ENCODE results near the gene PGAM1. TPM values are rescaled to one million over a fixed set of nuclear protein-coding genes. Genes with fewer than 3 reads are reported as not detected.
A peak's percentile ranks its signal among the peaks of the same experiment; 100 is the strongest.
"Not testable (repeated sequence)": the region's sequence is repeated elsewhere in the genome, so short reads cannot be mapped to it uniquely, and the experiment has no call there.

PGAM1 gene
- polyA plus RNA-seq, 3 donors: 163 to 177 (median 174) TPM

DNA sequence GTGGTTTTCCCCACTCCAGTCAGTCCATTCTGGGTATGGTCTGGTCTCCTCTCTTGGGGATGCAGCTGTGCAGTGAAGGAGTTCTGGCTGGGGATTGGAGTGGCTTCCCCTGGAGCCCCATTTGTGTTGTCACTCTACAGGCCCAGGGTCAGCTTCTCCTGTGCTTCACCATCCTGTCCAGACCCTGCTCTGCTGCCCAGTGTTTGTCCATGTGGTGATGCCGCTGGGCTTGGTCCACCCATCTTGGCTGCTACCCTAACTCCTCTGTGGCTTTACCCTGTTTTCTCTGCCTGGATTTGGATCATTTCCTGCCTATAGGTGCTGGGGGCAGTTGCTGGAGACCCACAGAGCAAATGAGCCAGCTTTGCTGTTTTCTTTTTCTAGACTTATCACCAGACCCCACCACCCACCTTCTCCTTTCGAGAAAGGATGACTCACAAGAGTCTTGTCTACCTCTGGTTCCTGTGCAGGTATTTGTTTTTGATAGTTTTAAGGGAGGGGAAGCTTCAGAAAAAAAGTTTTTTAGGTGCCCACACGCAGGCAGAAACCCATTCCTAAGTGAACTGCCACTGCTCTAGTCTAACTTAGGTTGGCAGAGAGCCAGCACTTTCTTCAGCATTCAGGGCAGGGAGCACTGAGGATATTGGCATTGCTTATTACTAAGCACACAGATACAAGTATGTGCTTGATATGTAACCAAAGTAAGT is 28.5 kb downstream of the PGAM1 start:
- DNase-seq (ENCODE audit: low read depth in 3 of 3, low spot score in 2 of 3): no peak

DNA sequence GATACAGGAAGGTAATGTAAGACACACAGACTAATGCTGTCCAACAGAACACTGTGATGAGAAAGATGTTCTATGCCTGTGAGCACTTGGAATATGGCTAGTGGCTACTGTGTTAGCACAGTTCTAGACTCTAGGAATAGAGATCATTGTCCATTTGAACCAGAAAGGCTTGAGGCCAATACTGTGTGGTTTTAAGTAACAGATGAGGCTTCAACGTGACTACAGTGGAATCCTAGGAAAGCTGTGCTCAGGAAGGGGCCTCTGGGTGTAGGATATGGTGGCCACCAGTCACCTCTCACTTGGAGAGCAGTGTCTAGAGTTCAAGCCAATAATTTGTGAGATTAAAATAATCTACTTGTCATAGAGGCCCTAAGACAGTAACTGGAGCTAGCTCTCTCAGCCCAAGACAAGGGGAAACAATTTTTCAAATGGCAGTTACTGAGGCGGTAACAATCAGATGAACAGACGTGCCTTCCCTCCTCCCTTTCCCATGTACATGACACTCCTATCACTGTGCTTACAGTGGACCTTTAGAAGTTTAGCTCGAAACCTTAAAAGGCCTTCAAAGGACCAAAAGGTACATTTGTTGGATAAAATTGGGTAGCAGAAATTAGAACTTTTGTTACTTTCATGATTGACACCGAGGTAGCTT is 30.2 kb downstream of the PGAM1 start:
- DNase-seq (ENCODE audit: low read depth in 3 of 3, low spot score in 2 of 3): no peak

DNA sequence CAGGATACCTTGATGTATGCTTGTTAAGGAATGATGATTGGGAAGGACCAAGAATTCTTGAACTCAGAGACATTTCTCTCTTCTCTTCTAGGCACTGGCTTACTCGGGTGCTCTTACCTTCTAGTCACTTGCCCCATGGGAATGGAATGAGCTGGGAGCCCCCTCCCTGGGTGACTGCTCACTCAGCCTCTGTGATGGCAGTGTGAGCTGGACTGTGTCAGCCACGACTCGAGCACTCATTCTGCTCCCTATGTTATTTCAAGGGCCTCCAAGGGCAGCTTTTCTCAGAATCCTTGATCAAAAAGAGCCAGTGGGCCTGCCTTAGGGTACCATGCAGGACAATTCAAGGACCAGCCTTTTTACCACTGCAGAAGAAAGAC is 30.7 kb downstream of the PGAM1 start:
- DNase-seq (ENCODE audit: low read depth in 3 of 3, low spot score in 2 of 3): no peak

DNA sequence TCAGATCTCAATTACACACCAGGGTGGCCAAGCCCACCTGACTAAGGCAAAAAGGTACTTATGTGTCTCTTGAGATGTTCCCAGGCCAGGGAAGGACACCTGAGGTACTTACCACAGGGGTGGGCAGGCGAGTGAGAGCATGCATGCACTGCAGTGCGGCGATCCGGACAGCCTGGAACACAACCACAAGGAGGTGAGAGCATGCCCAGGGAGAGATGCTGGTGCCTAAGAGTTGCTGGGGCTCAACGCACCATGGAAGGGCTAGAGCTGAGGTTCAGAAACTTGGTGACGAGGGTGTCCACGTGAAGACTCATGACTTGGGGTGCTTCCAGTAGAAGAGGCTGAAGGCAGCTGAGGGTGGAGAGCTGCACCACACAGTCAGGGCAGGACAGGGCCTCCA is 33.1 kb downstream of the PGAM1 start:
- DNase-seq (ENCODE audit: low read depth in 3 of 3, low spot score in 2 of 3): no peak

DNA sequence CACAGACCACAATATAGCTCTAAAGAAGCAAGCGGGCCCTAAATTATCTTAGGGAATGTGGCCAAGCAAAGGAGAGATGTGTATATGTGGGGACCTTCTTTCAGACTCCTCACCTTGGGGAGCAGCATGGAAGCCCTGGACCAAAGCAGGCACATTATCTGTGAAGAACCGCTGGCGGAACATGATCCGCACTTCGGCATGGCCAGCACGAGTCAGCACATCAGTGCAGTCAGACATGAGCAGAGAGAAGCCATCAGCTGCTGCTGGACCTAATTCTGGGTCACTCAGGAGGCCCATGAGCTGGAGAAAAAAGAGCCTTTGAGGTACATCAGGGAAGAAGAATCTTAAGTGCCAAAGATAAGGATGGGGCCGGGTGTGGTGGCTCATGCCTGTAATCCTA is 33.9 kb downstream of the PGAM1 start:
- DNase-seq (ENCODE audit: low read depth in 3 of 3, low spot score in 2 of 3): no peak

DNA sequence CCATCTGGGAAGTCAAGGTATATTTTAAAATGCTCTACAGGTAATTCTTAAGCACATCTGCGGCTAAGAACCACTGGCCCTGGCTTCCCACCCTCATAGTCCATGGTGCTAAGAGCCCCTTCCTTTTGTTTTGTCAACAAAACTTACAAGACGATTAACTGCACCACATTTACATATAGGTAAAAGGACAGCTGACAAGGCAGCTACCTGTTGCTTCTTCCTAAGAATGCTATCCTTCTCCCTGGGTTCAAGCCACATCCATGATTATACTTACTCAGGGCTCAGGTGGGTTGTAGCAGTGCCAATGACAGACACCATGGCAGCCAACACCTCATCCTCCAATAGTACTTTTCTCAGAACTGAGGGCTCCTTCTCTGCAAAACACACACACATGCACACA is 36.3 kb downstream of the PGAM1 start:
- DNase-seq (ENCODE audit: low read depth in 3 of 3, low spot score in 2 of 3): no peak

DNA sequence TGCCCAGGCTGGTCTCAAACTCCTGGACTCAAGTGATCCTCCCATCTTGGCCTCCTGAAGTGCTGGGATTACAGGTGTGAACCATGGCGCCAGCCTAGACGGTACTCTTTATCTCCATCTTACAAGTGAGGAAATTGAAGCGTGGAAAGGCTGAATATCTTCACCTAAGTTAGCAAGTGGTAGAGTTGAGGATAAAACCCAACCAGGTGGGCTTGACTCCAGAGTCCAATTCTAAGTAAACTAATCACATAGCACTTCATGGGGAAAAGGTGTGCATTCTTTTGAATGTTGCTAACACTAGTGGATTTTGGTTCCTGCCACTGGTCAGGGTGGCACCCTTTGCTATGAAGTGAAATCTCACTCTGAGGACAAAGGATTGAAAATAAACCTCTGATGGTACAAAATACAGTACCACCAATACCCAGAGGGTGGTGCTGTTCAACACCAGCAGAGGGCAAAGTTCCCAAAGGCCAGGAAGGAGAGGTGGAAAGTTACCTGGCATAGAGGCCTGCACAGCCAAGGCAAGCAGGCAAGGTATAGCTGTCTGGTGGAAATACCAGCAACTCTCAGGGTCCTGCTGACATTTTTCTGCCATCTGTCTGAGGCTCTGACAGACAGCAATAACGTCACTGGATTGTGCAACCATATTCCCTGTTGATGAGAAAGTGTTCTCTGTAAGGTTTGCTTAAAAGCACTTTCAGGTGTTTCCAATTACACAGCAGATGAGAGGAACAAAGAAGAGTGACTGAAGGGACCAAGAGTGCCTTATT is 37.6 kb downstream of the PGAM1 start:
- peak in 1 of 3 donors; percentile 36 for DNase-seq (ENCODE audit: low read depth in 3 of 3, low spot score in 2 of 3)

DNA sequence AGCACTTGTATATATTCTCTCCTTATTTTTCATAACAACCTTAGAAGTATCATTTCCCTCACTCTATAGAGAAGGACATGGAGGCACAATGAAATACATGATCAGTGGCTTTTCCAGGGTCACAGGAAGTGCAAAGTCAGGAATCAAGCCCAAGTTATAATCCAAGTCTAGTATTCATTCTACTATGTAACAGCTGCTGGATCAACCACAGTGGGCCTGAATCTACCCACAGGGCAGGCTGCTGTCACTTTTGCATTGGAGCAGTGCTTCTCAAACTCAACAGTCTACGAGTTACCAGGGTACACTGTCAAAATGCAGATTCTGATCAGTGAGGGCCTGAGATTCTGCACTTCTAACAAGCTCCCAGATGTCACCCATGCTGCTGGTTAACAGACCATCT is 38.2 kb downstream of the PGAM1 start:
- DNase-seq (ENCODE audit: low read depth in 3 of 3, low spot score in 2 of 3): no peak

DNA sequence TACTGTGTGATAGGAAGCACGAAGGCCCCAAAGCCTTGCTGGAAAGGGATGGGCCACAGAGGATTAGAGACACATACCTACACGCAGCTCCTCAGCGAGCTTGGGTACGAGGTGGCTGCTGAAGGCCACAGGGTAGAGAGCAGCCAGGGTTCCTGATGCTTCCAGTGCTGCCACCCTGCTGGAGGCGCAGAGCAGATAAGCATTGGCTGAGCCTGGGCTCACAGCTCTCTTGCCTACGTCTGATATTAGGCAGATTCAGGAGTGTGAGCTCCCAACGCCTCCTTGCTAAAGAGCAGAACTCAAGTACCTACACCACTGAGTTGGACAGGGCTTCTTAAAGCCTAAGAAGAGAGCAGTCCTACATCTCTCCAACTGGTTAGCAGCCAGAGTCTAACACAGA is 40.0 kb downstream of the PGAM1 start:
- no peak for DNase-seq (ENCODE audit: low read depth in 3 of 3, low spot score in 2 of 3)

DNA sequence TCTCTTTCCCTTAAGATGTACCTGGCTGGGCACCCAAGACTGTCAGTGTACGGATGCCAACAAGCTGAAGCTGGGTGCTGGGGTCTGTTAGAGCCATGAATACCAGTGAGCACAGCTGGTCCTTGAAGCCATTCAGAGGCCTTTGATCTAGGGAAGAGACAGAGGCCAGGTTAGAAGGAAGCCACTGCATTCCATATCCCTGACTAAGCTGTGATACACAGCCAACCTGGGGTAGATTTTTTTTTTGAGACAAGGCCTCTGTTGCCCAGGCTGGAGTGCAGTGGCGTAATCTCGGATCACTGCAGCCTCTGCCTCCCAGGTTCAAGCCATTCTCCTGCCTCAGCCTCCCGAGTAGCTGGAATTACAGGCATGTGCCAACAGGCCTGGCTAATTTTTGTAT is 40.8 kb downstream of the PGAM1 start:
- no peak for DNase-seq (ENCODE audit: low read depth in 3 of 3, low spot score in 2 of 3)

DNA sequence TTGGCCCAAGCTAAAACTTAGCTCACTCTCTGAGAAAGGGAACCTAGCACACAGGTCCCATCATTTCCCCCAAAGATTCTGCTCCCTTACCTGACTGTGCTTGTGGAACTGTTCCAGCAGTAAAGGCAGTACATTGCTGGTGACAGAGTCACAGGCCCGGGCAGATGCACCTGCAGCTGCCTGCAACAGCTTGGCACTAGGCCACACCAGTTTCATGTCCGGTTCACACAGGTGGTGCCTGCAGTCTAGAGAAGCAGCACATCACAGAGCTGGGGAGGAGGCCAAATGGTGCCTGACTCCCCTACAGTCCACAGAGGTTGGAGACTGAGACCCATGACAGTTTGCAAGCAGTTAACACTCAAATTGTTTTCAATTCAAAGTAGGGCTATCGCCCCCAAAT is 42.2 kb downstream of the PGAM1 start:
- DNase-seq (ENCODE audit: low read depth in 3 of 3, low spot score in 2 of 3): no peak

DNA sequence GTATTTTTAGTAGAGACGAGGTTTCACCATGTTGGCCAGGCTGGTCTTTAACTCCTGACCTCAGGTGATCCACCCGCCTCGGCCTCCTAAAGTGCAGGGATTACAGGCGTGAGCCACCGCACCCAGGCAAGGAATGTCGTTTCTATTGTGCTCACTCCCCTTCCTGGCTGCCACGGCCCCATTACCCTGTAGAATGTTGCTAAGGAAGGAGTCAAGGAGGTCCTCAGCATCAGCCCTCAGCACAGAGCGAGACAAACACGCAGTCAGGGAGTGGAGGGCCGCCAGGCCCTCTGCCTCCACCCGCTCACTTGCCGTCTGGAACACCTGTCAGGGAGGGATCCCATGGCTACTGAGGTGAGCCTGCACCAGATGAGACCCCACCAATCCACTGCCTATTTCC is 42.8 kb downstream of the PGAM1 start:
- not testable (repeated sequence) for DNase-seq (ENCODE audit: low read depth in 3 of 3, low spot score in 2 of 3)

DNA sequence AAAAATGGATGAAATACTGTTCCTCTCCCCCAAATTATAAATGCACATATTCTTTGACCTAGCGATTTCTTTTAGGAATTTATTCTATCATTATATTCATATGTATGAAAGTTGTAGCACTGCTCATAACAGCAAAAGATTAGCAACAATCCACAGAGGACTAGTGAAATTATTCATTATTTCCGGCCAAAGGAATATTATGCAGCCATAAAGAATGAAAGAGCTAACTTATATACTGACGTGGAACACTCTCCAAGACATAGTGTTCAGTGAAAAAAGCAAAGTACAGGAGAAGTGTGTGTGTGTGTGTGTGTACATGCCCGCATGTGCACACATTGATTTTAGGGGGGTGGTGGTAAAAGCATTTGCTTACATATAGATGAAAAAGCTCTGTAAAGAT is 48.9 kb downstream of the PGAM1 start:
- no peak for DNase-seq (ENCODE audit: low read depth in 3 of 3, low spot score in 2 of 3)

DNA sequence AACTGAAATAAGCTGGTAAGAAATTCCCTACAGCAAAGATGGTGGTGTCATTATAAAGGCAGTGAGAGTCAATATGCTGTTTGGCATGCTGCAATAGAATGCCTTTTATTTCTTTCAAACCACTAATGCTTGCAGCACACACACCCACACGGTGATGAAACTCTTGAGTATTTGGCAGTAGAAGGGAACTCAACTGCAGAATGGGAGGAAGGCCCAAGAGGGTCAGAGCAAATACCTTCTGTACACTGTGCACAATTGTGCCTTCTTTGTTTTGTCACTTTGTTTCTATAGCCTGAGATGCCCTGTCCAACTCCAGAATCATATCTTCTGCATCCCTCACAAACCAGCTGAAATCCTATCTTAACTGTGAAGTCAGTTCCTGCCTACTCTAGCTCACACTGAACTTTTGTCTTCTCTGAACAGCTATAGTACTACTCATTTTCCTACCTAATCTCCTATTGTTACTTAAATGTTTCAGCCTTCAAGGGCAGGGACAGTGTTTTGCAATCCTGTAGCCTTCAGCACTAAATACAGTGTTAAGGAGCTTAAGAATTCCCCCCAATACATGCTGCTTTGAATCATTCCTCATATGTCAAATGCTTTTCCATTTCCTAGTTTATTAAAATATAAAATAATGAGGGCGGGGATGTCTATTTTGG is 50.1 kb downstream of the PGAM1 start:
- DNase-seq (ENCODE audit: low read depth in 3 of 3, low spot score in 2 of 3): no peak

DNA sequence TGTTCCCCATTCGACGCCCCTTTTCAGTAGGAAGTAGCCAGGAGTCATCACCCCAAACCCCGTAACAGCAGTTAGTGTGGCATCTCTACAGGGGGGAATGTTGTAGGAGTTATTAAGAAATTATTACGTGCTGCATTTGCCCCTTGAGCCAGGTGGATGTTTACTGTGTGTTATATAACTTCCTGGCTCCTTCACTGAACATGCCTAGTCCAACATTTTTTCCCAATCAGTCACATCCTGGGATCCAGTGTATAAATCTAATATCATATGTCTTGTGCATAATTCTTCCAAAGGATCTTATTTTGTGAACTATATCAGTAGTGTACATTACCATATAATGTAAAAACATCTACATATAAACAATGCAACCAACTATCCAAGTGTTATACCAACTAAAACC is 53.4 kb downstream of the PGAM1 start:
- not testable (repeated sequence) for DNase-seq (ENCODE audit: low read depth in 3 of 3, low spot score in 2 of 3)

DNA sequence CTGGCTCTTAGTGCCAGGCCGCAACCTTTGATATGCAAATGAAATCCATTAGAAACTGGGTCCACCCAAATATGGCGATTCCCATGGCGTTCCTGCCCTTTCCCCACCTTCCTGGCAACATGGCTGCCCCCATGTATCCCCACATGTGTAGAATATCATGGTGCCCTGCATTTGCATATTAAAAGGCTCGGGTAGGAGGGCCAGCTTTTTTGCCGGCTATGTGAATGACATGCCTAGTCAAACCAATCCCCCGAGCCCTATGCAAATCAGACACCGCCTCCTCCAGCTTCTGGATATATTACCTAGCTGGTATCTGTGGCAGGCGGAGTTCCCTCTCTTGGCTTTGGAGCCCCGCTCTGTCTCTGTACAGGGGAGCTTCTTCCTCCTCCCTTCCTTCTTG is 53.9 kb downstream of the PGAM1 start:
- DNase-seq (ENCODE audit: low read depth in 3 of 3, low spot score in 2 of 3): no peak

DNA sequence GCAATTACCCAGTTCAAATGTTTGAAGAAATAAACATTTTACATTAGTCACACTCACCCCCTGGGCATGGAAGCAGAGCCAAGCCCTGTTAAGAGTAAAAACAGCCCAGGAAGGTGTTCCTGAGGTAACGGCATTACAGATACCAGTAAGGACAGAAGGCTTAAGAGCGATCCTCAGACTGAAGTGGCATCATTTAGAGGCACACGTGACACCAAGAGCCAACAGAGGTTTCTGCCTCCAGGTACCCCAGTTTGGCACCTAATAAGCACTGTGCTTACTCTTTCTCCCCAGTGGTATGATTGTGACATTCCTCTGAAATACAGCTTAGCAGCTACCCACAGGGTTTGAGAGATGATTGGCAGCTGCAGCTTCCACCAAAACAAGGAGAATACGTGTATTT is 55.1 kb downstream of the PGAM1 start:
- no peak for DNase-seq (ENCODE audit: low read depth in 3 of 3, low spot score in 2 of 3)

DNA sequence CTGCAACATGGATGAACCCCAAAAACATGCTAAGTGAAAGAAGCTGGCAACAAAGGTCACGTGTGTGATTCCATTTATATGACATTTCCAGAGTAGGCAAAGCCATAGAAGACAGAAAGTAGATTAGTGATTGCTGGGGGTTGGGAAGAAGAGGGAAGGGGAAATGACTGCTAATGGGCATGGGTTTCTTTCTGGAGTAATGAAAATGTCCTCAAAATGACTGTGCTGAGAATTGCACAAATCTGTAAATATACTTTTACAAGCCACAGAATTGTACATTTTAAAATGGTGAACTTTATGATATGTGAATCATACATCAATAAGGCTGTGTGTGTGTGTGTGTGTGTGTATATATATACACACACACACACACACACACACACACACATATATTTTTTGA is 56.4 kb downstream of the PGAM1 start:
- DNase-seq (ENCODE audit: low read depth in 3 of 3, low spot score in 2 of 3): no peak

All from right renal cortex interstitium (tissue), 3 donors.